HG03565 (cell line): ENCODE data around the gene RFT1.

Experiments
- ATAC-seq: cut with Tn5 transposase; IDR thresholded peaks from one replicate; pipeline ENCODE4 v1.9.1; 2021; ENCODE audit warnings: mild to moderate bottlenecking, moderate library complexity; ENCODE audit not compliant: unreplicated experiment

Gene RFT1

GRCh38 chr3:53129344-53129743 is 891 bp downstream of the RFT1 start:
- no peak for ATAC-seq

DNA sequence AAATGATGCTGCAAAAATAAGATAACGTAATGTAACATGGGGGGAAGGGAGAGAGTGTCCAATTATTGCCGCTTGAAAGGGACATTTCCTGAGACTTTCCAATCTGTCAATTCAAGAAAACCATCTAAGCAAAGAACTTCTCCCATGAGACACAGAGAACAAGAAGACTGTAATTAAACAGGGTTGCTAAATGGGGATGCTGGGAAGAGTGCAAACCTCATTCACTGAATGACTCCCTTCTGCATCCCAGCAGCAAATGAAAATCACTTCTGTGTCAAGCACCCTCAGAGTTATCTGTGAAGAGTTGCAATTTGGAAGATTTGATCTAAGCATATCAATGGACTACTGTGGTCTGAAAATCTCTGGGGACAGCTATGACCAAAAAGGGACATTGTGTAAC is 3.6 kb downstream of the RFT1 start:
- ATAC-seq, result no peak

- no peak for ATAC-seq
These were observed 6.3 kb downstream of the RFT1 start for GRCh38 chr3:53123953-53124352.

GRCh38 chr3:53123510-53123909 is 6.7 kb downstream of the RFT1 start:
- no peak for ATAC-seq

- ATAC-seq, result no peak
These were observed 7.3 kb downstream of the RFT1 start for GRCh38 chr3:53122933-53123305.

GRCh38 chr3:53122255-53122932 is 7.8 kb downstream of the RFT1 start:
- ATAC-seq, result no peak

DNA sequence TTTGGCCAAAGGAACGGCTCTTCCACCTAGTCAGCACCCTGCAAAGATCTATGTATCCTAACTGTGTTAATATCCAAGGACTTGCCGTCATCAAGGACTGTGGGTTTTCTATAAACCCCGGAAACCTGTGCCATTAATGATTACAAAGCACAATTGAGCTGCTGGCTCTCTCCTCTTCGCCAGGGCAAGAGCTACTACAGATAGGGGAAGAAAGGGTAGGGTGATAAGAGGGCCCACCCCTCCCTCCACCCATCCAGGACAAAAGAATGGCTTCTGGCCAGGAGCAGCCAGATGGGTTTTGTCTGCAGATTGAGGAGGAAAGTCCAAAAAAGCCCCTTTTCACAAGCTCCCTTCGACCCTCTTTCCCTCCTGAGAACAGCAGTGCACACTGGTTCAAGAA is 9.9 kb downstream of the RFT1 start:
- ATAC-seq, result no peak

GRCh38 chr3:53116956-53117355 is 13.3 kb downstream of the RFT1 start:
- ATAC-seq, result no peak

- no peak for ATAC-seq
These were observed 15.7 kb downstream of the RFT1 start for GRCh38 chr3:53114412-53115074.

DNA sequence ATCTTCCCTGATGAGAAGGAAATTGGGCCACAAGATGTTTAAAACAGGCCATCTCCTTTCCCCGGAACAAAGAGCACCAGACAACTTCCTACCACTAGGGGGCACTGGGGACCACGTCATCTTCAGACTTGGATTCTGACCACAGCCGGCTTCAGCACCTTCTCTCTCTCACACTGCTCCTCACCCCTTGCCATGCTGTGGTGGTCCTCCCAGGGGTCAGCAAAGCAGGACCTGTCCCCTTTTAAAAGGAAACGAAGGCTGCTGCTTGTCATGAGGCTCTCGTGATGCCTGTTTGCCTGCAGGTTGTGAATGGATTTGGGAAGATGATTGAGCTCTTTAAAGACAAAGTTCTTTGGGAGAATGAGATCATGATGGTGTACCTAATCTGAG is 16.2 kb downstream of the RFT1 start:
- ATAC-seq, result no peak

DNA sequence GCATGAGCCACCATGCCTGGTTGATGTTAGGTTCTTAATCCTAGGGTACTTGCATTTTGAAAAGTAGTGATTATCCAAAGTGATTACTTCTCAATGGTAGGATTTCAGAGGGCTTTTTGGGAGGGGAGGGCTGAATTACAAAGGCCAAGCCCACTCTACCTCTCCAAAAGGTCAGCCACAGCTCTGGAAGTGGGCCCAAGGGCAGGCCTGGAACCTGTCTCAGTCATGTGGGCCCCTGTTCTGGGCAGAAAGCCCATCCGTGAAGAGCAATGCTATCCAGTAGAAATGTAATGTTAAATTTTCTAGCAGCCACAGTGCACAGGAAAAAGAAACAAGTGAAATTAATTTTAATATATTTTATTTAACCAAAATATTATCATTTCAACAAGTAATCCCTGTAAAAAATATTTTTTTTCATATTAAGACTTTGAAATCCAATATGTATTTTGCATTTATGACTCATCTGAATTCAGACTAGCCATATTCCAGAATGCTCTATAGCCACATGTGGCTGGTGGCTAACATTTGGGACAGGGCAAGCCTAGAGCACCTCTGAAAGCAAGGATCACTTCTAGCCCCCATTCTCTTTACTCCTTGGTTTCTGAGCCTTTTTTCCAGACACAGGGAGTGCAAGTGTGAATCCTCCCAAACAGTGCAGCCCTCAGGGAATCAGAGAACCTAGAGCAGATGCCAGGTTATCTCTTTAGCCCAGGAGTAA is 16.8 kb downstream of the RFT1 start:
- ATAC-seq, result no peak

GRCh38 chr3:53111822-53112221 is 18.4 kb downstream of the RFT1 start:
- ATAC-seq, result no peak

DNA sequence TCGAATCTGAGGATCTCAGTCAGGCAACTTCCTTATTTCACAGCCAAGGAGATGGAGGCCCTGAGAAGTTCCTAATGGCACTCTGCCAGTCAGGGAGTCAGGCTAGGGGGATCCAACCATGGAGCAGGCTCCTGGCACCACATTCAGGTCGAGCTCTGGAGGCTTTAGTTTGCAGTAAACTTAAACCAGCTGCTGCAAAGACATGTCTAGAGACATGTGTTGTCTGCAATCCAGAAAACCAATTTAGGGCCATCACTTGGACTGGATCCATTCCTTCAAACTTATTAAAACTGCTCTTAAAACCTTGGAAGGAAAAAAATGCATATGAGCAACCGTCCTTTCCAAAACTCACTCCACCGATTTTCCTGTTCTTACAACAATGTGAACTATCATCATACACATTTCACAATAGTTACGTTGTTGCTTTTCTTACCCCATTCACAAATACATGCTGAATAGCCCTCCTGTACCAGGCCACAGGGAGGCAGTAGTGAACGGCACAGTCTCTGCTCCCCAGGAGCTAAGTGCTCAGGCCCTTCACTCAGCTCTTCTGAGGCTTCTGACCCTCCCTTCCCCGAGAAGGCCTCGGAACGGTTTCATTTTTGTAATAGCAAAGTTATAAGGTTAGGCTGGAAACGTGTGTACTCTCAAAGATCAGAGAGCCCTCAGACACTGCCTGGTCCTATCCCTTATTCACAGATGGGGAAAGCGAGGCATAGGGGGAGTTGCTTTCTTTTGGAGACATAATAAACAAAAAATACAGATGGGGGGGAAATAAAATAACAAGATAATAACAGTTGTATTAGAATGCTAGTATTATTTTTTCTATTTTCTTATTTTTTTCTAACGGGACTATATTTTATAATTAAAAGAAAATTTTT is 20.1 kb downstream of the RFT1 start:
- ATAC-seq, result no peak

GRCh38 chr3:53109190-53109589 is 21.0 kb downstream of the RFT1 start:
- ATAC-seq, result no peak

GRCh38 chr3:53104762-53105161 is 25.5 kb downstream of the RFT1 start:
- no peak for ATAC-seq

GRCh38 chr3:53103397-53104296 is 26.6 kb downstream of the RFT1 start:
- no peak for ATAC-seq

GRCh38 chr3:53102601-53103147 is 27.6 kb downstream of the RFT1 start:
- peak; percentile 69 for ATAC-seq

GRCh38 chr3:53101956-53102355 is 28.3 kb downstream of the RFT1 start:
- ATAC-seq, result no peak

DNA sequence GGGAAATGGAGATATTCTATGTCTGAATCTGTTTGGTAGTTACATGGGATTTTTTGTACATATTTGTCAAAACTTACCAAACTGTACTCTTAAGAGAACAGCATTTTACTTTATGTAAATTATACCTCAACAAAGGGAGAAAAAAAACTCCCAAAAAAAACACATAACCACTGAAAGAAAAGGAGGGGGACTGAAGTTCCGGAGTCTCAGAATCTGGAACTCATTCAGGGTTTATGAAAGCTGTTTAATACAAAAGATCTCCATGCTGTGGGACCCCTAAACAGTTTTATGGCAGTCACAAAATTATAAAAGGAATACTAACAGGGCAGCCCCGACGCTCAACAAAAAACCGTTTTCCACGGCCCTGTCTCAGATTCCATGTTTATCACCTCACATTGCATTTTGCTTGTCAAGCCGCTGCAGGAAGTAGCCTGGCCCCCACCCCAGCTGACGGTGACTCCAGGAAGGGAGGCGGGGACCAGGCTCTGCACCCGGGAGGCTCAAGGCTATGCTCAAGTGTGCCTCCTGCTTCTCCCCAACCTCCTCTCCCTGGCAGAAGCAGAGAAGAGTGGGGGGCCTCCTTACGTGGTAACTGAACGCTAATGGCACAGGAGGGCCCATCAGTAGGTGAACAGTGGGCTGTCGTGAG is 29.3 kb downstream of the RFT1 start:
- ATAC-seq, result no peak
